ENCODE measurements around the gene HNRNPC. TPM values are rescaled to one million over a fixed set of nuclear protein-coding genes. Genes with fewer than 3 reads are reported as not detected.

The HNRNPC gene
- total and polyA plus RNA-seq, 2 experiments from 2014 or later: 513 to 800 TPM

DNA sequence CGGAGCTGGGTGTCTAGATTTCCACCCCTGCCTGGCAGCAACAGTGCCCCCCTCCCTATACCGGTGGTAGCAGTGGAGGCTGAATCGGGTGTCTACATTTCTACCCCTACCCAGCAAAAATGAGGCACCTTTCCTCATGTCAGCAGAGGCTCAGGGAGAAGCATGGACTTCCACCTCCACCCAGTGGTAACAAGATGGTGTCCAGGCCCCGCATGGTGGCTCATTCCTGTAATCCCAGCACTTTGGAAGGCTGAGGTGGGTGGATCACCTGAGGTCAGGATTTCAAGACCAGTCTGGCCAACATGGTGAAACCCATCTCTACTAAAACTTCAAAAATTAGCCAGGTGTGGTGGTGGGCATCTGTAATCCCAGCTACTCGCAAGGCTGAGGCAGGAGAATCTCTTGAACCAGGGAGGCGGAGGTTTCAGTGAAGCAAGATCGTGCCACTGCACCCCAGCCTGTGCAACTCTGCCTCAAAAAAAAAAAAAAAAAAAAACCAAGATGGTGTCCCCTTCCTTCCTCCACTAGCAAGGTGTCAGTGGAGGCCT lies 77.9 kb downstream of the HNRNPC start:
- no peaks in the 10 kb centered on the region for H4K20me1 ChIP-seq (ENCODE audit: insufficient read depth, poor library complexity, severe bottlenecking)

DNA sequence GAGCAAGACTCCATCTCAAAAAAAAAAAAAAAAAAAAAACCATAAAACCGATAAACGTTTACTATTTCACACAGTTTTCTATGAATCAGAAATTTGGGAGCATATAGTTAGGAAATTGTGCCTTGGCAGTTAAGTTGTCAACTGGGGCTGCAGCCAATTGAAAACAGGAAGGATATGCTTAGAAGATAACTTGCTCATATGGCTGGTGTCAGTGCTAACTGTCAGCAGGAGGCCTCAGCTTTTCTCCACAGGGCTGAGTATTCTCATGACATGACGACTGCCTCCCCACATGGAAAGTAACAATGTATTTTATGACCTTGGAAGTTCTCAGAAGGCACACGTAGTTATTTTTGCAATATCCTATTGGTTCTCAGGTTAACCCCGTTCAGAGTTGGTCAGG lies 83.8 kb downstream of the HNRNPC start:
- Histone ChIP-seq H3K36me3 (replicated peaks; ENCODE audit: insufficient read depth, low read depth) (no peaks in the 10 kb centered on the region), H3K4me2 (no peak overlapping the region), H3K27ac (no peak overlapping the region), H3K9me3 (ENCODE audit: low read depth) (peaks cover 5% of the 10 kb centered on the region), H3K27me3 (no peaks in the 10 kb centered on the region), H3K4me3 (no peak overlapping the region), H2AFZ (no peak overlapping the region), H3K9me2 (replicated peaks; ENCODE audit: insufficient read depth) (no peaks in the 10 kb centered on the region), H3K79me2 (no peaks in the 10 kb centered on the region), H3K4me1 (ENCODE audit: insufficient read depth) (no peaks in the 10 kb centered on the region), H4K20me1 (ENCODE audit: insufficient read depth, poor library complexity, severe bottlenecking) (no peaks in the 10 kb centered on the region)
- WGBS (ENCODE audit: low lambda C conversion rate, missing lambda C conversion rate): 82% methylated on average over 5 of the region's 5 CpGs
- TF ChIP-seq, protein P1, sequence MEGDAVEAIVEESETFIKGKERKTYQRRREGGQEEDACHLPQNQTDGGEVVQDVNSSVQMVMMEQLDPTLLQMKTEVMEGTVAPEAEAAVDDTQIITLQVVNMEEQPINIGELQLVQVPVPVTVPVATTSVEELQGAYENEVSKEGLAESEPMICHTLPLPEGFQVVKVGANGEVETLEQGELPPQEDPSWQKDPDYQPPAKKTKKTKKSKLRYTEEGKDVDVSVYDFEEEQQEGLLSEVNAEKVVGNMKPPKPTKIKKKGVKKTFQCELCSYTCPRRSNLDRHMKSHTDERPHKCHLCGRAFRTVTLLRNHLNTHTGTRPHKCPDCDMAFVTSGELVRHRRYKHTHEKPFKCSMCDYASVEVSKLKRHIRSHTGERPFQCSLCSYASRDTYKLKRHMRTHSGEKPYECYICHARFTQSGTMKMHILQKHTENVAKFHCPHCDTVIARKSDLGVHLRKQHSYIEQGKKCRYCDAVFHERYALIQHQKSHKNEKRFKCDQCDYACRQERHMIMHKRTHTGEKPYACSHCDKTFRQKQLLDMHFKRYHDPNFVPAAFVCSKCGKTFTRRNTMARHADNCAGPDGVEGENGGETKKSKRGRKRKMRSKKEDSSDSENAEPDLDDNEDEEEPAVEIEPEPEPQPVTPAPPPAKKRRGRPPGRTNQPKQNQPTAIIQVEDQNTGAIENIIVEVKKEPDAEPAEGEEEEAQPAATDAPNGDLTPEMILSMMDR (IDR thresholded peaks at IDR 0.05; ENCODE audit: poor library complexity): no peak
- TF ChIP-seq EZH2phosphoT487 (IDR thresholded peaks at IDR 0.05; ENCODE audit: low read depth, severe bottlenecking, unreplicated experiment) (no peak), EZH2 (IDR thresholded peaks at IDR 0.05; ENCODE audit: borderline replicate concordance) (no peak)
- DNase-seq (ENCODE audit: low spot score): no peak

More for the DNA sequence above, 77.9 kb downstream of the HNRNPC start:
- TF ChIP-seq EZH2phosphoT487 (IDR thresholded peaks at IDR 0.05; ENCODE audit: low read depth, severe bottlenecking, unreplicated experiment) (no peak), EZH2 (IDR thresholded peaks at IDR 0.05; ENCODE audit: borderline replicate concordance) (no peak)
- TF ChIP-seq, protein P1 (IDR thresholded peaks at IDR 0.05; ENCODE audit: poor library complexity): no peak
- Histone ChIP-seq H3K27me3 (no peaks in the 10 kb centered on the region), H3K9me2 (replicated peaks; ENCODE audit: insufficient read depth) (no peaks in the 10 kb centered on the region), H3K36me3 (replicated peaks; ENCODE audit: insufficient read depth, low read depth) (no peaks in the 10 kb centered on the region), H3K4me2 (peak overlapping the region; percentile 77), H3K4me1 (ENCODE audit: insufficient read depth) (no peaks in the 10 kb centered on the region), H3K27ac (no peak overlapping the region), H3K4me3 (no peak overlapping the region), H2AFZ (peak overlapping the region; percentile 55), H3K9me3 (ENCODE audit: low read depth) (no peaks in the 10 kb centered on the region), H3K79me2 (no peaks in the 10 kb centered on the region)
- no peak for DNase-seq (ENCODE audit: low spot score)
- WGBS (ENCODE audit: low lambda C conversion rate, missing lambda C conversion rate): 88% methylated on average over 7 of the region's 7 CpGs

DNA sequence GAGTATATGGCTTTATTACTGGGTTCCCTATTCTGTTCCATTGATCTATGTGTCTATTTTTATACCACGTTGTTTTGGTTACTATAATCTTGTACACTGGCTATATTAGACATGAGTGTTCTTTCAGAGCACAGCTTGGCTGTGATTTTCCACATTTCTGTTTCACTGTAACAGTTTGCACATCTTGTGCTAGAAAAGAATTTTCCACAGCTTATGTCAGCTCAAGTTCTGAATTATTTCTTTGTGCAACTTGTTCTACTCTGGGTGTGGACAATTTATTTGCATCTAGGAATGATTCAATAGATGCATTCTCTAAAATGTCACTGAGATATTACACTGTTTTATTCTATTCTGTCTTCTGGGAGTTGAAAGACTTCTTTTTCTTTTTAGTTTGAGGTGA lies 85.0 kb downstream of the HNRNPC start:
- no peaks in the 10 kb centered on the region for H3K4me1 ChIP-seq (ENCODE audit: insufficient read depth)
- H2AFZ ChIP-seq: no peak overlapping the region
- H3K36me3 ChIP-seq (replicated peaks; ENCODE audit: insufficient read depth, low read depth): no peaks in the 10 kb centered on the region
- no peaks in the 10 kb centered on the region for H3K27me3 ChIP-seq
- 87% methylated on average over 1 of the region's 1 CpG for WGBS (ENCODE audit: low lambda C conversion rate, missing lambda C conversion rate)
- no peaks in the 10 kb centered on the region for H4K20me1 ChIP-seq (ENCODE audit: insufficient read depth, poor library complexity, severe bottlenecking)
- H3K9me3 ChIP-seq (ENCODE audit: low read depth): peaks cover 5% of the 10 kb centered on the region
- H3K27ac ChIP-seq: no peak overlapping the region
- H3K9me2 ChIP-seq (replicated peaks; ENCODE audit: insufficient read depth): no peaks in the 10 kb centered on the region
- H3K4me3 ChIP-seq: no peak overlapping the region
- no peak overlapping the region for H3K4me2 ChIP-seq
- DNase-seq (ENCODE audit: low spot score): no peak
- no peak for TF ChIP-seq EZH2 (IDR thresholded peaks at IDR 0.05; ENCODE audit: borderline replicate concordance)
- TF ChIP-seq EZH2phosphoT487 (IDR thresholded peaks at IDR 0.05; ENCODE audit: low read depth, severe bottlenecking, unreplicated experiment): no peak
- TF ChIP-seq, protein P1 (IDR thresholded peaks at IDR 0.05; ENCODE audit: poor library complexity): no peak
- H3K79me2 ChIP-seq: no peaks in the 10 kb centered on the region
